SW480 (cell line): ENCODE results near the gene SNAP47.

Experiments used
- DNase-seq: peaks from one replicate; pipeline ENCODE4 v3.0.0-alpha.2; 2016; ENCODE audit warnings: low spot score

SNAP47 gene

GRCh38 chr1:227749225-227749624, 14.0 kb downstream of the SNAP47 start:
- no peak for DNase-seq

GRCh38 chr1:227749916-227750710, 14.9 kb downstream of the SNAP47 start:
- no peak for DNase-seq

- DNase-seq: no peak
Measured at GRCh38 chr1:227753999-227754711, 18.9 kb downstream of the SNAP47 start.

GRCh38 chr1:227754958-227755357, 19.7 kb downstream of the SNAP47 start:
- DNase-seq: no peak

- DNase-seq: no peak
Measured at GRCh38 chr1:227756172-227756959, 21.1 kb downstream of the SNAP47 start.

GRCh38 chr1:227757781-227758180, 22.5 kb downstream of the SNAP47 start:
- DNase-seq: no peak

- no peak for DNase-seq
Measured at GRCh38 chr1:227758366-227758765, 23.1 kb downstream of the SNAP47 start.

GRCh38 chr1:227759341-227760300, 24.4 kb downstream of the SNAP47 start:
- DNase-seq: peak; percentile 13

- no peak for DNase-seq
Measured at GRCh38 chr1:227760377-227760776, 25.1 kb downstream of the SNAP47 start.

- DNase-seq: no peak
Measured at GRCh38 chr1:227761621-227762230, 26.5 kb downstream of the SNAP47 start.

- DNase-seq: peak; percentile 69
Measured at GRCh38 chr1:227762231-227762911, 27.1 kb downstream of the SNAP47 start.

- DNase-seq: no peak
Measured at GRCh38 chr1:227763246-227764018, 28.2 kb downstream of the SNAP47 start.

GRCh38 chr1:227764019-227764391, 28.8 kb downstream of the SNAP47 start:
- DNase-seq: no peak

- no peak for DNase-seq
Measured at GRCh38 chr1:227765261-227766014, 30.2 kb downstream of the SNAP47 start.

GRCh38 chr1:227766015-227766634, 30.9 kb downstream of the SNAP47 start:
- DNase-seq: peak; percentile 25

GRCh38 chr1:227766653-227767277, 31.5 kb downstream of the SNAP47 start:
- DNase-seq: no peak

GRCh38 chr1:227767401-227768124, 32.3 kb downstream of the SNAP47 start:
- no peak for DNase-seq
